ENCODE measurements around the gene PDZRN4.

DNA sequence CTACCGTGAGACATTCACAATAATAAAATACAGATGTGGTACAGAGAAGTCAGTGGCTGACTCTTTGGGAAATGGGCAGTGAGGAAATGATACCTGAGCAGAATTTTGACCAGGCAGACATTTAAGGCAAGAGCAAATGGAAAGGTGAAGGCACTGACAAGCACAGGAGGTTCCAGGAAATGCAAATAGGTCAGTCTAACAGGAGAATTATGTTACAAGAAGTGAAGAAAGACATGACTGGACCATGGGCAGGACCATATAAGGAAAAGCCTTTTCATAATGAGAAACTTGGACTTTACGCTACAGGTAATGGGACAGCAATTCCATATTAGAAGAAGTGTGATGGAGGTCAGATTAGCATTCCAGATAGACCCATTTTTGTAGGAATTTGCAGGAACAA, 338.9 kb downstream of the PDZRN4 start:
- TF ChIP-seq CTCF (IDR thresholded peaks at IDR 0.05), result no peak
- TF ChIP-seq POLR2A (IDR thresholded peaks at IDR 0.05), result no peak
- no peak for TF ChIP-seq EP300 (IDR thresholded peaks at IDR 0.05)

Measured in ovary (tissue), 3 donors.